Measurements from ENCODE around the gene RAD18.

DNA sequence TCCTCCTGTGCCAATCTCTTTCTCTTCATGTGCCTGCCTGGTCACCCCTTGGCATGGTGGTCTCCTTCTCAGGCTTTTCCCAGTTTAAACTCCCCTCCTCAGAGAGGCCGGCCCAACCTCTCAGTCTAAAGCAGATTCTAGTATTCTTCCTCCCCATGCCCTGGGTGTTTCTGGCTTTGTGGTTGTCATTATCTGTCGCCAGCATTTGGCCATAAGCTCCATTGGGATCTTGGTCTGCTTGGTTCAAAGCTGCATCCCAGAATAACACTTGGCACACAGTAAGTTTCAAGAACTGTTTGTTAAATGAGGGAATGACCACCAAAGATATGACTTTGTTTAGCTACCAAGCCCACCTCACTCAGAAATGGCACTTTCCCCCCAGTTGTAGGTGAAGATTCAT, 11.2 kb upstream of the RAD18 start:
- no peak for TF ChIP-seq CTCF (IDR thresholded peaks at IDR 0.05)
- TF ChIP-seq POLR2A (IDR thresholded peaks at IDR 0.05) = no peak
- TF ChIP-seq POLR2AphosphoS5 (IDR thresholded peaks at IDR 0.05) = no peak
- no peak for TF ChIP-seq EP300 (IDR thresholded peaks at IDR 0.05)
